ENCODE data around the gene CRAT.

Gene CRAT

DNA sequence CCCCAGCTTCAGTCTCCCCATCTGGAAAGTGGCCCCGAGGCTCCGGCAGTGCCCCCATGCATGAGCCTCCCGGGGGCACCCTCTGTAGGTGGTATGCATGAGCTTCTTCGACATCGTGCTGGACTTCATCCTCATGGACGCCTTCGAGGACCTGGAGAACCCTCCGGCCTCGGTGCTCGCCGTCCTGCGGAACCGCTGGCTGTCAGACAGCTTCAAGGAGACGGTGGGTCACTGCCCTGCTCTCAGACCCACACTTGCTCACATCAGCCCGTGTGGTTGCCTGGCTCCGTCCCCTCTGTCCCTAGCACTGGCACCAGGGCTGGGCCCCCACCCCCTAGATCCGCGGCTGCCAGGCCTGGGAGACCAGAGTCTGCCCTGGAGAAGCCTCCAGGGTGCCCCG lies 42.5 kb downstream of the CRAT start:
- TF ChIP-seq CTCF (IDR thresholded peaks at IDR 0.05; ENCODE audit: low read depth, low read length) = no peak
- no peak for DNase-seq (ENCODE audit: extremely low read depth, low read depth)

DNA sequence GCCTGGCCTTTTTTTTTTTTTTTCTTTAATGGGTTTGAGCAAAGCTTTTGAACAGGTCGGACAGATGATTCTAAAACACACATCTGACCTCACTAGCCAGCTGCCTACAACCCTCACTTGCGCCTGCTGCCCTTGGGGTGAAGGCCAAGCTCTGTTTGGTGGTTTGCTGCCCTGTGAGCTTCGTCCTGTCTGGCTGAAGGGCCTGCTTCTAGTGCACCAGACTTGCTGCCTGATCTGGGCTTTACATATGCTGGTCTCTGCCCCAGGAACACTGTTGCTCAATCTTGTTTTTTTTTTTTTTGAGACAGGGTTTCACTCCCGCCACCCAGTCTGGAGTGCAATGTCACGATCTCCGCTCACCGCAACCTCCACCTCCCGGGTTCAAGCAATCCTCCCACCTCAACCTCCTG lies 46.1 kb downstream of the CRAT start:
- no peak for DNase-seq (ENCODE audit: extremely low read depth, low read depth)
- TF ChIP-seq CTCF (IDR thresholded peaks at IDR 0.05; ENCODE audit: low read depth, low read length) = no peak

DNA sequence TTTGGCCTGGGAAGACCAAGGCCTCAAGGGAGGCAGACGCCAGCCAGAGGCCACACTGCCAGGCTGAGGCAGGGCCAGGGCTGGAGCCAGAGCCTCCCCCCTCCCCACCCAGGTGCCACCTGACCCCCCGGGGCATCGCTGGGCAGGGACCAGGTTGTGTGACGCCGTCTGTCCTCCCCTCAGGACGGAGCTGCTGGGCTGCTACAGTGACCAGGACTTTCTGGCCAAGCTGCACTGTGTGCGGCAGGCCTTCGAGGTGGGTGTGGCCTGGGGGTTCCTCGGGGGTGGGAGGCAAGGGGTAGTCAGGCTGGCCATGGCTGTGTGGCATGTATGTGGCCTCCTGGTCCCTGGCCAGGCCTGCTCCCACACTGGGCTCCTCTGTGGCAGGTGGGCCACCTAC lies 47.5 kb downstream of the CRAT start:
- DNase-seq (ENCODE audit: extremely low read depth, low read depth) = no peak
- no peak for TF ChIP-seq CTCF (IDR thresholded peaks at IDR 0.05; ENCODE audit: low read depth, low read length)

GRCh38 chr9:129060991-129061390 lies 49.6 kb downstream of the CRAT start:
- no peak for DNase-seq (ENCODE audit: extremely low read depth, low read depth)
- no peak for TF ChIP-seq CTCF (IDR thresholded peaks at IDR 0.05; ENCODE audit: low read depth, low read length)

DNA sequence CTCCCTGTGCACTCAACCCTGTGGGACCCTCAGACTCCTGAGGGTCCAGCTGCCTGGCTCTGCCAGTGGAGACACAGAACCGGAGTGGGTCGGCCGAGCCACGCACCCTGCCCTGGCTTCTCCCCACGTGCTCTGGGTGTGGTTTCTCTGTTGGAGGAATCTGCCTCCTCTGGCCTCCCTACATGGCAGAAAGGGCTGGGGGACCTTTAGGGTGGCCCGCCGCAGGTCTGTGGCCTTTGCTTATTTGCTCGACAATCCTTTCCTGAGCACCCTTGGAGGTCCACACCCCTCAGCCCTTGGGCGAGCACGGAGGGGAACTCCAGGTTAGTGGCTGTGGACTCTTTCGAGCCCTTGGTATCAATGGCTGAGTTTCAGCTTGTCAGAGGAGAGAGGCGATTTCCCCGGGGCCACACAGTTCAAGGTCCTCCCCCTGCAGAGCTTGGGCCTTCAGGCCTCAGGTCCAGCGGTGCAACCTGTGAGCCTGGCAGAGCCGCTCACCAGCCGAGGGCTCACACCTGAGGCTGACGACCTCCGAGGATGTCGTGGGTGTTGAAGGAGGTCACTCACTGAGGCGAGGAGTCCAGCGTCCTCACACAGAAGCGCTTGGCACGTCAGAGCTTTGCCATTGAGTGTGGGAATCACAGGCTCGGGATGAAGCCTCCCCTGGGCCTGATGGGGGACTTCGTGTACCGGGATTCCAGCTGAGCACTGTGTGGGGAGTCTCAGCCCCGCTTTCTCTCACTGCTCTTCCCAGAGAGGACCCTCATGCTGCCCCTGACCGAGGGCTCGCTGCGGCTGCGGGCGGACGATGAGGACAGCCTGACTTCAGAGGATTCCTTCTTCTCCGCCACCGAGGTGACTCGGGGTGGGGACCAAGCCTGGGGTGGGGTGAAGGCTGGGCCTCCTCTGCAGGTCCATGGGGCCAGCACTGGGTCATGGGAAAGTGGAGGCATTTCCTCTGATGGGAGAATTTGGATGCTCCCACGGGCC lies 50.5 kb downstream of the CRAT start:
- DNase-seq (ENCODE audit: extremely low read depth, low read depth) = no peak
- TF ChIP-seq CTCF (IDR thresholded peaks at IDR 0.05; ENCODE audit: low read depth, low read length) = no peak

- no peak for TF ChIP-seq CTCF (IDR thresholded peaks at IDR 0.05; ENCODE audit: low read depth, low read length)
- DNase-seq (ENCODE audit: extremely low read depth, low read depth) = no peak
Observed at GRCh38 chr9:129058965-129059795, 51.4 kb downstream of the CRAT start.

Data from AG09319 (cell line).